ENCODE measurements around the gene OSBPL2. TPM values are rescaled to one million over a fixed set of nuclear protein-coding genes. Genes with fewer than 3 reads are reported as not detected.

OSBPL2 gene
- total RNA-seq, 1 donor: 21.1 TPM

DNA sequence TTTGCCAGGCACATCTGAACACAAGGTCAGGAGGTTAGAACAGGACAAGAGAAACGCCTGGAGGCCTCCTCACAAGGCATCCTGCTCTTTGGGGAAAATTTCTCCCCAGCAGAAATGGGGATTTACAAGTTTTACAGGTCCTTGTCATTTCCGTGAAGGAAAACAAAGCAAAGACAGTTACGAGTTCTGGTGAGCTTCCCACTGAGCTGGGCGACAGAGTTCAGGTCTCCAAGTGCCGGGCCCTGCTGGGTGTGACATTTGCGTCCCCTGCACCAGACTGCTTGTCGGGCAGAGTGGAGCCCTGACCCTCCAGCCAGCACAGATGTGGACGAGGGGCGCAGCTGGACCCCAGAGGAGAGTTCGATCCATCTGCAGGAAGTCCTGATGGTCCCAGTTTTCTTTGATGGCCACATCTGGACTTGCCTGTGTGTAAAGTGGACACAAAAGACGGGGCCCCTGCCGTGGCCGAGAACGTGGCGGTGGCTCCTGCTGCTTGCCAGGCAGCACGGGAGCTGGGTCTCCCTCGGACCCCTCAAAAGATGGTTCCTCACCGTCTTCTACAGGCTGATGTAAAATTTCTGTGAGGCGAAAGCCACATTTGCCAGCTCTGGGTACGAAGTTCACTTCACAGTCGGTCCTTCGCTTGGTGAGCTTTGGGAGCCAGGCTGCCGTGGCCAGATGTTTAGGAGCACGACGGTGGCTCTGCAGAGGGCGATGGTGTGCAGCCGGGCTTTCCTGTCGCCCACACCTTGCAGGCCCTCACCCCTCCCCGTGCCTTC lies 59.3 kb downstream of the OSBPL2 start:
- TF ChIP-seq, protein P1, sequence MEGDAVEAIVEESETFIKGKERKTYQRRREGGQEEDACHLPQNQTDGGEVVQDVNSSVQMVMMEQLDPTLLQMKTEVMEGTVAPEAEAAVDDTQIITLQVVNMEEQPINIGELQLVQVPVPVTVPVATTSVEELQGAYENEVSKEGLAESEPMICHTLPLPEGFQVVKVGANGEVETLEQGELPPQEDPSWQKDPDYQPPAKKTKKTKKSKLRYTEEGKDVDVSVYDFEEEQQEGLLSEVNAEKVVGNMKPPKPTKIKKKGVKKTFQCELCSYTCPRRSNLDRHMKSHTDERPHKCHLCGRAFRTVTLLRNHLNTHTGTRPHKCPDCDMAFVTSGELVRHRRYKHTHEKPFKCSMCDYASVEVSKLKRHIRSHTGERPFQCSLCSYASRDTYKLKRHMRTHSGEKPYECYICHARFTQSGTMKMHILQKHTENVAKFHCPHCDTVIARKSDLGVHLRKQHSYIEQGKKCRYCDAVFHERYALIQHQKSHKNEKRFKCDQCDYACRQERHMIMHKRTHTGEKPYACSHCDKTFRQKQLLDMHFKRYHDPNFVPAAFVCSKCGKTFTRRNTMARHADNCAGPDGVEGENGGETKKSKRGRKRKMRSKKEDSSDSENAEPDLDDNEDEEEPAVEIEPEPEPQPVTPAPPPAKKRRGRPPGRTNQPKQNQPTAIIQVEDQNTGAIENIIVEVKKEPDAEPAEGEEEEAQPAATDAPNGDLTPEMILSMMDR (IDR thresholded peaks at IDR 0.05; ENCODE audit: insufficient read depth, low read length): no peak
- DNase-seq (ENCODE audit: low read depth): no peak
- H3K4me3 ChIP-seq (ENCODE audit: low read depth, low read length): no peak overlapping the region

DNA sequence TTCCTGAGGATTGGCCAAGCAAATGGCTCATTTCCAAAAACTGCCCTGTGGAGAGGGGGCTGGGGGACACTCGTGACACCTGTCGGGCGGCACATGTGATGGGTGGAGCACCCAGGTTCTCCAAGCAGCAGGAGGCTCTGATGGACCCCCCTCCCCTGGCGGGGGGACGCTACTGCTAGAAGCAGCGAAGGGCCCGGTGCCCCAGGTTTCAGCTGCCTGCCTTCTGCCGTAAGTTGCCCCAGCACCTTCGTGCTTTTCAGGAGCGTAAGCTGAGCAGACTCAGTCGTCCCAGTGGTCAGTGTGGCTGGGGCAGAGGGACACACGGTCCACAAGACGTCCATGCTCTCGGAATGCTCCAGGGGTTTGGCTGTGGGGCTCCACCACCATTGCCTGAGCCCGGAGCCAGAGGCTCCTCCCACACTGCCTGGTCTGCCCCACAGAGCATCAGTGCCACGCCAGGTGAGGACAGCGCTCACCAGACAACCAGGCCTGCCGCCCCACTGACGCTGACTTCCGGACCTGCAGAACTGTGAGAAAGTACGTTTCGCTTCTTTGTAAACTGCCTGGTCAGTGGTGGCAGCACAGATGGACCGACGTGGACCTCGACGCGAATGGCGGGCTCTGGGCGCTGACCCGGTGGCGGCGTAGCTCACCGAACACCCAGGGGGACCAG lies 60.4 kb downstream of the OSBPL2 start:
- H3K4me3 ChIP-seq (ENCODE audit: low read depth, low read length): no peak overlapping the region
- no peak for DNase-seq (ENCODE audit: low read depth)
- TF ChIP-seq, protein P1 (IDR thresholded peaks at IDR 0.05; ENCODE audit: insufficient read depth, low read length): no peak

DNA sequence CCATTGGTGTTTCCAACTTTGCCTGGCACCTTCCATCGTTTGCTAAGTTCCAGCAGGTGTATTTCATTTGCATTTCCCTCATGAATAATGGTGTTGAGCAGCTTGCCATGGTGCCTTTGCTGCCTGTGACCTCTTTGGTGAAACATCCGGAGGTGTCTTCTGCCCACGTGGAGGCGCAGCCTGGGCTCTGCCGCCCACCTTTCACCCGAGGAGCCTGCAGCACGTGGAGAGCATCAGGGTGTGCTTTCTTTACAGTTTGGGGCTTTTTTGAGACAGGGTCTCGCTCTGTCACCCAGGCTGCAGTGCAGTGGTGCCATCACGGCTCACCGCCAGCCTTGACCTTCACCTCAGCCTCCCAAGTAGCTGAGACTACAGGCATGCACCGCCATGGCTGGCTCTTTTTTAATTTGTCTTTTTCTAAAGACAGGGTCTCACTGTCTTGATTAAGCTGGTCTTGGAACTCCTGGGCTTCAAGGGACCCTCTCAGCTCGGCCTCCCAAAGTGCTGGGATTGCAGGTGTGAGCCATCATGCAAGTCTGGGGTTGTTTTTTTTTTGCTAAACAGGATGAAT lies 61.4 kb downstream of the OSBPL2 start:
- DNase-seq (ENCODE audit: low read depth): no peak
- H3K4me3 ChIP-seq (ENCODE audit: low read depth, low read length): no peak overlapping the region
- TF ChIP-seq, protein P1 (IDR thresholded peaks at IDR 0.05; ENCODE audit: insufficient read depth, low read length): no peak

DNA sequence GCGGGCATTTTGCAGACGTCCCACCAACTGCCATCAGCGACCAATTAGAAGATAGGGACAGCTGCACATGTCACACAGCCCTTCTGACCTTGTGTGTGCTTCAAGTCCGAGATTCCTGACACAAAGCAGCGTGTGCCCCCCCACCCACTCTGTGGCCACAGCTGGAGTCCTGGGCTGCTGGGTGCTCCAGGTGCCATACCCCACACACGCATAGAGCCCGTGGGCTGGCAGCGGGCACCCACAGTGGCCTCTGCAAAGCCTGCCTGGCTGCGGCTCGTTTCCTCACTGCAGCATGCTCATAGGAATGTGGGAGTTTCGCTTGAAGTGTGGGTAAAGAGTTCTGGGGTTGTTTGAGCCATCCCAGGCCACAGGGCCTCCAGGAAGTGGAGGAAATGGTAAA lies 62.0 kb downstream of the OSBPL2 start:
- H3K4me3 ChIP-seq (ENCODE audit: low read depth, low read length): no peak overlapping the region
- no peak for DNase-seq (ENCODE audit: low read depth)
- TF ChIP-seq, protein P1 (IDR thresholded peaks at IDR 0.05; ENCODE audit: insufficient read depth, low read length): no peak

DNA sequence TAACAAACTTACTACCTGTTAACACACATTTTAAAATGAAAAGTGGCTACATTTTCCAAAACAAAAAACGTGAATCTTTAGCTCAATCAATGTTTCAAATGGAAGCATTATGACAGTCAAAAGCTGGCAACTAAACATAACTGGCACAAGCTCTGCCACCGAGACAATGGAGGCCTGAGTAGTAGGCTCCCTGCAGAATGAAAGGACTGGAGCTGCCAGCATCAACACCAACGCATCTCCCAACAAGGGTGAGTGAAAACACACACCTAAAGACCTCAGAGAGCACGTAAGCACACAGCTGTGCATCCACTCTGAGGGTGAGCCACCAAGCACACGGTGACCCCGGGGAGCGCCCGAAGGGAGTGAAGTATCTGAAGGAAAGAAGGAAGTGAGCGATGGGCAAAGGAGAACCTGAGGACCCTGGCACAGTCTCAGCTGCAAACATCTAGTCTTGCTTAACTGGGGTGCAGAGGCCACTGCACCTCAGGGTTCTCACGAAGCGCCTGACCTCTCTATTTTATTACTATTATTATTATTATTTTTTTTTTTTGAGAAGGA lies 62.9 kb downstream of the OSBPL2 start:
- TF ChIP-seq, protein P1 (IDR thresholded peaks at IDR 0.05; ENCODE audit: insufficient read depth, low read length): no peak
- H3K4me3 ChIP-seq (ENCODE audit: low read depth, low read length): no peak overlapping the region
- DNase-seq (ENCODE audit: low read depth): no peak

DNA sequence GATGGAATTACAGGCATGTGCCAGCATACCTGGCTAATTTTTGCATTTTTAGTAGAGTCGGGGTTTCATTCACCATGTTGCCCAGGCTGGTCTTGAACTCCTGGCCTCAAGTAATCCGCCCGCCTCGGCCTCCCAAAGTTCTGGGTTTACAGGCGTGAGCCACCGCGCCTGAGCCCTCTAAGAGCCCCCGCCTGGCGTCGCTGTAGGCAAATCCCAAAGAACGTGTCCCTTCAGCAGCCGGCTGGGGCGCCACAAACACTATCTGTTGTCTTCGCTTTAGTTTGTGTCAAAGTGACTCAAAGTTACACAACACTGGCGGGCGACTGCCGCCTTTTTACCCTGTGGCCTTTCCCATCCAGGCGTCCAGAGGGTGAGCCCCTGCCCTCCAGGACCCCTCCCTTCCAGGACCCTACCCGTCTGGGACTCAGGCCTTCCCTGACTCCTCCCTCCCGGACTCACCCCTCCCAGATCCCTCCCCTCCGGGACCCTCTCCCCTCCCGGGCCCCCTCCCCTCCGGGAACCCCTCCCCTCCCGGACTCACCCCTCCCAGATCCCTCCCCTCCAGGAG lies 63.5 kb downstream of the OSBPL2 start:
- H3K4me3 ChIP-seq (ENCODE audit: low read depth, low read length): peak overlapping the region; percentile 82
- TF ChIP-seq, protein P1 (IDR thresholded peaks at IDR 0.05; ENCODE audit: insufficient read depth, low read length): peak; percentile 93
- peak; percentile 90 for DNase-seq (ENCODE audit: low read depth)
